Stimulated activated CD8-positive, alpha-beta memory T cell treated with anti-CD3 and anti-CD28 coated beads, Interleukin-7, amount 100 ng/mL, for 1 hour (primary cell): ENCODE results near the gene IMMT.
A peak's percentile ranks its signal among the peaks of the same experiment; 100 is the strongest.

ENCODE experiments used
- DNase-seq, 2 donors: peaks; one replicate each; pipeline ENCODE4 v3.0.0-alpha.2; 2020; ENCODE audit warnings: low read depth in 2 of 2

IMMT gene

DNA sequence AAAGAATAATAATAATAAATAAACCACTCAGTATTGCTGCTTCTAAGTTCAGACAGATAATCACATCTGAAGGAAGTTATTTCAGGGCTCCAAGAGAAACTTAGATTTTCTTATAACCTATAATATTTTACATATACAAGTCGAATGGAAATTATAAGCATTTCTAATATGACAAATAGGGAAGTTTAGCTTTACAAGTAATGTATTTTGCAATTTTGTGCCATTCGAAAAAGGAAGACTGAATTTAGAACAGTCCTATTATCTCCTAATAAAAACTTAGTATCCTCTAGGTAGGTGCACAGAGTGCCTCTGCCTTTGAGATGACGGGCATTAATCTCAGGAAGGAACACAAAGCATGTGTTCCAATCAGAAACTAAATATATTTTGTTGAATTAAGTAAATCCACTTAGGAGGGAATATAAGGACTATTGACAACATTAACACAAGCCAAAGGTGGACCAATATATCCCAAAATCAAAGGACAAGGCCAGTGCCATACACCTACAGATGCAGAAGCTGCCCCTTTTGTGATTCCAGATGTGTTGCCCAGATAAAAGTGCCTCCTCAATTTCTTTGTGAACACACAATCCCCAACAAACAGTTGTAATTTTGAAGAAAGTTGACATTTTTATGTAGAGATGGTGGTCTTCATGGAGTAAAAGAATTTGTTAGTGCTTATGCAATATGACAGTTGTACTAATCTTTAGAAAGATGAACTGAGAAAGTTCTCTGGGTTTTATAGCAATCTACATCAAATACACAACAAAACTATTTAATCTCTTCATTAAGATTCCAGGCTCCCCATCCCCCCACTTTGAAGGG lies 52.6 kb downstream of the IMMT start:
- no peak for DNase-seq

DNA sequence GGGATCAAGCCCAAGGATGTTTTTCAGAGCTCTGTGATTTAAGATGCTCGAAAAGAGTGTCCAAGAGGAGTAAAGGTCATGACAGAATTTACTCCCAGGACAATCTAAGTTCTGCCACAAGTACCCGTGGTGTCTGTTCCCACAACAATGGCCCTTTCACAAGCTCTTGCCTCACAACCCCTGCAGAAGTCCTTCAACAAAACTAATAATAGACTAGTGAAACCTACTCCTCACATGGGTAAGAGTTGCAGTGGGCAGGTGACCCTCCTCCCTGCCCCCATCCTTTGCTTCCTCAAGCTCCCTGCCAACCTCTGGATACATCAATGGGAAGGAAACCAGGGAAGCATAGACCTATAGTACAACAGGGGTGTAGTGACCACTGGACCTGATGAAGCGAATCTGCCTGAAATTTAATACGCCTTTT lies 54.3 kb downstream of the IMMT start:
- DNase-seq = no peak

DNA sequence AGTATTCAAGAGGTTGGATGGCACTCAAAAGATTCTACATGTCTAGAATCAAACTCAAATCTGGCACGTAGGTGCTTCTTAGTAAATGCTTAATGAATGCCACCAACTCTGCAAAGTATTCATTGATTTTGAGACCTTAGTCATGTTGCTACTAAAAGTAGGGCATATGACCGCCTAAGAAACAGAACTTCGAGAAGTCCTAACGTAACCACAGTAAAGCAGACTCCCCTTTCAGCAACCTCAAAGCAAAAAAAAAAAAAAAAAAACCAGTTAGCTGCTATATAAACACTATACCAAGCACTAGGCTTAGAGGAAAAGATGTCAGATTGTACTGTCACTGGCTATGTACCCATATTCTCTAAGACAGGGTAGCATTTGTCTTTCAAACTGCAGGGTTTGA lies 55.3 kb downstream of the IMMT start:
- no peak for DNase-seq

DNA sequence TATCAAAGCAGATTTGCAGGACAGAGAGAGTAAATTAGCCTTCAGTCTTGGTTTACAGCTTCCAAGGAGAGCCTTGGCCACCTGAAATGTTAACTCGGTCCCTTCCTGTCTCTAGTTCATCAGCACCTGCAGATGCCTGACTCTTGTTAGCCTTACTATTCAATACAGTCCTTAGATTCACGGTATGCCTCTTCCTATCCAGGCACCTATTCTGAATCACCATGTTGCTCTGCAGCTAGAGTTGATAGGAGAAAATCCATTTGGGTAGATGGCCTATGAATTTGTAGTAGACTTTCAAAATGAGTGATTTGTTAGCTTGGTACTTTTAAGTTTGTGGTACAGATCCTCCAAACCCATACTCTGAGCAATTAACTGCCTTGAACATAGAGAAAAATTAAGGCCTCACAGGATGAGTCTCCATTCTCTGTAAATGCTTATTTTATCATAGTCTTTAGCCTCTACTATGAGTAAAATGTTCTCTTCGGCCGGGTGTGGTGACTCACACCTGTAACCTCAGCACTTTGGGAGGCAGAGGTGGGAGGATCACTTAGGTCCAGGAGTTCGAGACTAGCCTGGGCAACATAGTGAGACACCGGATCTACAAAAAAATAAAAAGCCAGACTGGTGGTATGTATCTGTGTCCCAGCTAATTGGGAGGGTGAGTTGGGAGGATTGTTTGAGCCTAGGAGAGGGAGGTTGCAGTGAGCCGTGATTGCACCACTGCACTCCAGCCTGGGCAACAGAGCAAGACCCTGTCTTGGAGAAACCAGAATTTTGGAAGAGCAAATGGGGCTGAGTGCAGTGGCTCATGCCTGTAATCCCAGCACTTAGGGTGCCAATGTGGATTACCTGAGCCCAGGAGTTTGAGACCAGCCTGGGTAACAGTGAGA lies 56.3 kb downstream of the IMMT start:
- DNase-seq = no peak

DNA sequence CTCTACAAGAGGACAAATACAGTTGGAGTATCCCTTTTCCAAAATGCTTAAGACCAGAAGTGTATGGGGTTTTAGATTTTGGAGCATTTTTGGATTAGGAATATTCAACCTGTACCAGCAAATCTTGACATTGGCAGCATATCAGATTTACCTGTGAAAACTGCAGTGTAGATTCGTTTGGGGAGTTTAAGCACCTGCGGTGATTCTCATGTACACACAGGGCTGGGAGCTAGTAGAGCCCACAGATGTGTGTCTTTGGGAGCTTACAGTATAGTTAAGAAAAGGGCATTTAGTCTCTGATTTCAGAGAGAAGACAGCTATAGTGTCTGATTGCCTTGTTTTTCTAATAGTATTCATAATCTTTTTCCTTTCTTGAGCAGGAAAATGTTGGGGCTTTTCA lies 59.1 kb downstream of the IMMT start:
- DNase-seq = no peak

DNA sequence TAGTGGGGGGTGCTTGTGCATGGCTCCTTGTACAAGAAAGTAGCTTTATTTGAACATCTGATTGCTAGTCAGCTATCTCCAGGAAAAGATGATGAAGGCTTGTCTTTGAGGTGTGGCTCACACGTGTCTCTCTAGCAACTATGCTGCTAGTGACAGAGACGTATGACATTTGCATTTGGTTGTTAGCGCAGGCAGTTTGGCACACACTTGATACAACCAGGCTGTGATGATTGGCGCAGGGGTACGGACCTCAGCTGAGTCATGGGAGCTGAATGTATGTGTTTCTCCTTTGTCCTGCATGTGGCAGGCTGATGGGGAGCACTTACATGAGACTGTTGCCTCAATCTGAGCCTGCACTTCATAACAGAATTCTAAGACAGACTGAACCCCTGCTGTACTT lies 59.6 kb downstream of the IMMT start:
- DNase-seq = no peak

DNA sequence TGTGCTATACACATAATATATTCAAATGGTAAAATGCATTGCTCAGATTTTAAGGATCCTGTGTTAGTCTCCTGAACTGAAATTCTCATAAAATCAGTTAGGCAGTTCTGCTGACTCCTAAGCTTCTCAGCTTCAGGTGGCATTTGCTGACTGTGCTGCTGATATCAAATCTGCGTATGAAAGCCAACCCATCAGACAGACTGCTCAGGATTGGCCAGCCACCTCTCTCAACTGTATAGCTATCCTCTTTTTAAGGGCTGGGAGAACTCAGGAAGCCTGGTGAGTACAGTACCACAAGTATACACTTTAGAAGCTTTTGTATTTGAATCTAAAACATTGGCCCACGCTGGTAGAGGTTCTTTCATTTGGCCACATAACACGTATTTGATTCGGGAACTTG lies 60.6 kb downstream of the IMMT start:
- DNase-seq = no peak

DNA sequence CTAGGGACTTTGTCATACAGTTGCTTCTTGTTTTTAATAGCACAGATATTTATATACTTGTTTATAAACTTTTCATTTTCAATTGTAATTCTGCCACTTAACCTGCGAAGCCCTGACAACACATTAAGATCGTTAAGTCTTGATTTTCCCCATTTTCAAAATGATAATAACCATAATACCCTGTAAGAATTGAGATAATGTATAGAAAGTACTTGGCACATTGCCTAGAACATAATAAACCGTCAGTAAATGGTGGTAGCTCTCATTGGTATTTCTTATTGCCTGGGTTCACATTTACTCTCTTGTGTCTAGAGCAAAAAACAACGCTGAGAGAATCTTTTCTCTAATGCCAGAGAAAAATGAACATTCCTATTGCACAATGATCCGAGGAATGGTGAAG lies 70.6 kb downstream of the IMMT start:
- no peak for DNase-seq

DNA sequence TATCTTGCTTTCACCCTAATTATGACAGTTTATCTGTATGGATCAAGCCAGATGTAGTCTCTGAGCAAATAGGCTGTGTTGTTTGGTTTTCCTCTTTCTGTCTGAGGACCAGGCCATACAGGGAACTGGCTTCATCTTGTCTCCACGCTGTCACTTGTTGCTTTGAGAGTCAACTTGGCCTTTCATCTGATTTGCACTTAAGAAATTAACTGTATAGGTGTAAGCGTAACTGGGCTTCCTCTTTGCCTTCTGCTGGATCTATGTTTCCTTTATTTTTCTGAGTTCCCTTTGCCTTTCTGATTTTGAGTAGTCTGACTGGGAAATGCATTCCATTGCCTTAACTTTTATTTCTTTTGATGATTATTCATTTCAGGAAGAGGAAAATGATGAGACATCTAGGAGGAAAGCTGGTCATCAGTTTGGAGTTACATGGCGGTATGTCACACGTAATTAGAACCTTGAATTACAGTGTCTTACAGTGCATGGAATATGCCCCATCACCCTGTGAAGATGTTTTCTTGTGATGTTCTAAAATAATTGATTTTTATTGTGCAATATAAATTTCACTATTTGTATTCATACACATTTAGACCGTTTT lies 71.8 kb downstream of the IMMT start:
- no peak for DNase-seq

DNA sequence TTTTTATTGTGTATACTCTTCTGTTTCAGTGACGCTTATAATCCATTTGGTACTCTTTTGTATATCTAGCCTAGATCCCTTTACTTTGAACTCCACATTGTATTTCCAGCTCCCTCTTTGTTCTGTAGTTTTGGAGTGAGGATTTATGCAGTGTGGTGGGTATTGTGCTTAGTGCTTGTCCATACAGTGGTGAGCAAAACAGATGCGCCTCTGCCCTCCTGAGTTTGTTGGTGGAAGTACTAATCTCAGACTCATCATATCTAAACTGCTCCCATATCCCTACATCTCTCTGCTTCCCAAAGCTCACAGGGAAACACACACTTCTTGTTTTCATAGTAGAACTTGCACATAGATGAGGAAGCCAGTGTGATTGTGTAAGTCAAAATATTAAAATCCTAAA lies 77.1 kb downstream of the IMMT start:
- no peak for DNase-seq

DNA sequence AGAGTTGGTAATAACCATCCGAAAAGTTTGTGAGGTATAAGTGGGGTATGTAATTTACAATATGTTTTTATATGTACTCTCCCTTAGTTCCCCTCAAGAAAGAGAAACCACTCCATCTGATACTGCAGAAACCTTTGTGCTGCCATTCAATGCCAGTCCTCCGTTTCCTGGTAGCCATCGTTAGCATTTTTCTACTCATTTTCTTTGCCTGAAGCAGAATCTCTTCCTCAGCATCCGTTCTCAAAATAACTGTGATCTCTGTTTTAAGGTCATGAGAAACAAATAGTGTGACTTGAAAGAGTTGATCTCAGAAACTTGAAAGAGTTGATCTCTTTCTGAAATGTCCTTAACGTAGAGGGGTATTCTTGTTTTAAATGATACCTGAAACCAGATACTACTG lies 88.2 kb downstream of the IMMT start:
- no peak for DNase-seq

DNA sequence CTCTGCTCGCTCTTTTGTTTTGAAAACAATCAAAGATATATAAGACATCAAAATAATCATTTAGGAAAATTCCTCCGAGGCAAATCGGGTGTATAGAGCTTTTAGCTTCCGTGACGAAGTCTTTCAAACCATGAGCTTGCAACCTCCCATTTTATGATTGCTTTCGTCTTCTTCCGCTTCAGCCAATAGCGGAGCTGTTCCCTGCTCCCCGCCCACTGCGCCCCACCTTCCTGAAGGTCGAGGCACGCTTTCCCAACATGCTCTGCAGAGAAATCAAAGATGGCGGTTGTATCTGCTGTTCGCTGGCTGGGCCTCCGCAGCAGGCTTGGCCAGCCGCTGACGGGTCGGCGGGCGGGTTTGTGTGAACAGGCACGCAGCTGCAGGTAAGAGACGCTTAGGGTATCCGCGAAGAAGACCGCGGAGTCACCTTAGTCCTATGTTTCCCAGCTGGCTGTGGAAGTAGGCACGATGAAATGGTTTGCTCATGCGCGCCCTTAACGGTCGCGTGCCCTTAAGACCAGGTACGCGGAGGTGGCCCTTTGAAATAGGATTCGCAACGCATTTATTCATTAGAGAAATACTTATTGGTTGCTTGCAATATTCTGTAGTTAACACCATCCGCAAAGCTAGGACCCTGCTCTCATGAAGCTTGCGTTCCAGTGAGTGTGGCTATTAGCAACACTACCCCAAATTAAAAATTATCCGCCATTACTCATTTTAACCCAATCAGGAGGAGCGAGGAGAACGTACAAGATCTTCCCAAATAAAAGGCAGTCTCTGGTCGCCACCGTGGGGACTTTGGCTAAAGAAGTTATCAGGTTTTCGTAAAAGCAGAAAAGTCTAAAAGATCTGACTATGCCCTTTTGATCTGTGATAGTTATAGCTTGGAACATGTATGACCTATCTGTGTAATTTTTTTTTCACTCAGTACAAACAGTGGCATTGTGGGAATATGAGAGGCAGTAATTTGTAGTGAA lies 89.0 kb downstream of the IMMT start, which contains the start of gene PTCD3:
PTCD3 (plus strand) TSS at position 267 of the 977 bp plus-strand sequence; CDS start at position 280, 13 bp downstream.
- DNase-seq = peak; percentile 74 to 86

DNA sequence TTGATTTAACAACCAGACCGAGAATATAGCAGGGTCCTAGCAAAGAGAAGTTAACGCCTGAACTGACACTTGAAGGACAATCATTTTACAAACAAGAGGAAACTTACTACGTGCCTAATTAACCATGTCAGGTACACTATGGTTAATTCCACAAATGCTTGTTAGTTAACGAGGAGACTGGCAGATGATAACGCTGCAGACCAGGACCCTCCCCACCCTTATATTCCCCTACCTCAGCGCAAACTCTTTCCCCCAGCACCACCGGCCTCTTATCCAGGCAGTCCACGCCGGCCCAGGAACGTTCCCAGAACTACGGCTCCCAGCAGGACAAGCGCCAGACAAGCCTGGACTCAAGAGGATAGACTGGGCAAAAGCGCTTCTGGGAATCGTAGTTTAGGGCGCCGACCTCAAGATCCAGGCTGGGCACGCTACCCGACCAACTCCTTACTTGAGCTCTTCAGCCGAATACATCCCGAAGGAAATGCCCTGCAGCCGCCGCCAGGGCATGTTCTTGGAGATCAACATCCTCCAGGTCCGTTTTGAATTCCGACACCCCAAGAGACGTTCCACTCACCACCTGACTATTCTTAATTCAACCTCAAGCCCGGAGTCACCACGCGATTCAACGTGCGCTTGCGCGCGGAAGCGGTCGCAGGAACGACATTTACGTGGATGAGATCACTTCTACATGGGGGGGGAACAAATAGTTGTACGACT lies 89.9 kb downstream of the IMMT start, which contains the start of gene POLR1A:
POLR1A (minus strand) TSS at position 635 of the 717 bp plus-strand sequence; CDS start at position 525, 110 bp downstream.
- peak; percentile 56 to 62 for DNase-seq

DNA sequence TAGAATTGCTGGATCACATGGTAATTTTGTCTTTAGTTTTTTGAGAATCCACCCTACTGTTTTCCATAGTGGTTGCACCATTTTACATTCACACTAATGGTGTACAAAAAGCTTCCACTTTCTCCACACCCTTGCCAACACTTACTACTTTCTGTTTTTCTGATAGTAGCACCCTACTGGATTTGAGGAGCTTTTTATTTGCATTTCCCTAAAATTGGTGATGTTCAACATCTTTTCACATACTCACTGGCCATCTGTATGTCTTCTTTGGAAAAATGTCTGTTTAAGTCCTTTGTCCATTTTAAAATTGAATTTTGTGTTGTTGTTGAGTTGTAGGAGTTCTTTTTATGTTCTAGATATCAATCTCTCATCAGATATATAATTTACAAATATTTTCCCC lies 93.1 kb downstream of the IMMT start:
- no peak for DNase-seq

DNA sequence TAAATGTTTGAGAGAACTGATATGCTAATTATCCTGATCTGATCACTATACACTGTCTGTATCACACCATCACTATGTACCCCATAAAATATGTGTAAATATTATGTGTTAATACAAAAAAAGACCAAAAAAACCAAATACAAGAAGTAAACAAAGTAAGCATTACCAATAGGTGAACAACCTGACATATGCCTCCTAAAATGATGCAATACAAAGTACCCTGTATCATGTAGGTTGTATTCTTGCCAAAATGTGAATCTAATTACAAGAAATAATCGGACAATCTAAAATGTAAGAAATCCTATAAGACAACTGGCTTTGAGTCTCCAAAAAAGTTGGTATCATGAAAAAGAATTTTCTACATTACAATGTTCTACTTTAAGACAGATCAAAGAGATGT lies 97.3 kb downstream of the IMMT start:
- no peak for DNase-seq

DNA sequence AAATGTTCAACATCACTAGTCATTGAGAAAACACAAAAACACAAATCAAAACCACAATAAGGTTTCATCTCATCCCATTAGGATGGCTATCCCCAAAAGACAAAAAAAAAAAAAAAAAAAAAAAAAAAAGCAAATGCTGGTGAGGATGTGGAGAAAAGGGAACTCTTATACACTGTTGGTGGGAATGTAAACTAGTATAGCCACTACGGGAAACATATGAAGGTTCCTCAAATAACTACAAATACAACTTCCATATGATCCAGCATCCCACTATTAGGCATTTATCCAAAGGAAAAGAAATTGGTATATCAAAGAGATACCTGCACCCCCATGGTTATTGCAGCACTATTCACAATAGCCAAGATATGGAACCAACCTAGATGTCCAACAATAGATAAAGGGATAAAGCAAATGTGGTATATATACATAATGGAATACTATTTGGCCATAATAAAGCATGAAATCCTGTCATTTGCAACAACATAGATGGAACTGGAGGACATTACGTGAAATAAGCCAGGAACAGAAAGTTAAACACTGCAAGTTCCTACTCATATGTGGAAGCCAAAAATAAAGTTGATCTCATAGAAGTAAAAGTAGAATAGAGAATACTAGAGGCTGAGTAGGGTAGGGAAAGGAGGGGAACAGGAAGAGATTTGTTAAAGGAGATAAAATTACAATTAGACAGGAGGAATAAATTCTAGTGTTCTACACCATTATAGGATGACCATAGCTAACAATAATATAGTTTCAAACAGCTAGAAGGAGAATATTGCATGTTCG lies 98.0 kb downstream of the IMMT start:
- no peak for DNase-seq

DNA sequence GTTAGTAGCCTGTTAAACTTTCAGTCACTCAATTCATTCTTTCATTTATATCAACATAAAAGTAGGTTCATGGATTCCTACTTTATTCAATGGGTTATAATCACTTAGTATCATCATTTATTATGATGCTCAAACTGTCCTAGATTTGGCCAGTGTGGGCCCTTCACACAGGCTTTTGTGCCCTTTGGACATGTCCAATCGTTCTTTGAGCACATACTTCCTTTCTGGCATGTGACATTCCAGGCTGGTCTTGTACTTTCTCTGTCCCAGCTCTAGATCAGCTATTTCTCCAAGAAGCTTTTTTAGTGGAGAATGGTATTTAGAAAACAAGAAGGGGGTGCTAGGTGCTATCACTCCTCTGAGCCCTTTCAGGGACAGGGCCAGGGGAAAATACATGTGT lies 101.0 kb downstream of the IMMT start:
- DNase-seq = no peak
